Astrocyte of the cerebellum (primary cell): Measurements from ENCODE around the gene FOXN4.
A peak's percentile ranks its signal among the peaks of the same experiment; 100 is the strongest.

ENCODE experiments used
- DNase-seq: peaks from one replicate; pipeline ENCODE4 v3.0.0-alpha.2; 2011; ENCODE audit warnings: low read depth
- H3K4me3 ChIP-seq: 2 replicates; pipeline ENCODE4 v1.5.1; 2011; ENCODE audit warnings: mild to moderate bottlenecking, low read depth, low read length, moderate library complexity
- in situ Hi-C: cut with HindIII; loops from 2 replicates; pipeline ENCODE4 v1.10.0; 2017; ENCODE audit warnings: low sequenced_read_pairs
- TF ChIP-seq, protein P1 (sequence below): IDR thresholded peaks from 2 replicates; pipeline ENCODE4 v1.5.1; 2012; ENCODE audit warnings: low read length, low read depth, moderate library complexity, mild to moderate bottlenecking; ENCODE audit errors: missing control alignments

Gene FOXN4

DNA sequence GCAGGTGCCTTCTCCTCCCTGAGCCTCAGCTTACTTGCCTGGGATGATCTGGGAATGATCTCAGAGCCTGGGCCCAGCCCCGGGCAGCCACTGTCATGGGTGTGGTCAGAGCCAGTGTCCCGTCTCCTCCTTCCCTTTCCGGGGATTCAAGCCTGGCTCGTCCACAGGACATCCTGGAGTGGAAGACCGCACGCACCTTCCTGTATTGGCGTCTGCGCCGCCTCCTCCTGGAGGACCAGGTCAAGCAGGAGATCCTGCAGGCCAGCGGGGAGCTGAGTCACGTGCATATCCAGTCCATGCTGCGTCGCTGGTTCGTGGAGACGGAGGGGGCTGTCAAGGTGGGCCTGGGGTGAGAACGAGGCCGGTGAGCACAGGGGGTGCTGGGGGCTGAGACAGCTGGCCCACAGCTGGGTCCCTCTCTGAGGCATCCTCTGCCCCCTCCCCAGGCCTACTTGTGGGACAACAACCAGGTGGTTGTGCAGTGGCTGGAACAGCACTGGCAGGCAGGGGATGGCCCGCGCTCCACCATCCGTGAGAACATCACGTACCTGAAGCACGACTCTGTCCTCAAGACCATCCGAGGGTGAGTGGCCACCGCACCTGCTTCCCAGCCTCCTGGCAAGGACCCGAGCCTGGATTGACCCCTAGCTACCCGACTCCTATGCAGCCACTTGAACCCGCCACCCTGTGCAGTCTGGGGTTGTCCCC lies 44.0 kb downstream of the FOXN4 start:
- DNase-seq = no peak
- TF ChIP-seq, protein P1, sequence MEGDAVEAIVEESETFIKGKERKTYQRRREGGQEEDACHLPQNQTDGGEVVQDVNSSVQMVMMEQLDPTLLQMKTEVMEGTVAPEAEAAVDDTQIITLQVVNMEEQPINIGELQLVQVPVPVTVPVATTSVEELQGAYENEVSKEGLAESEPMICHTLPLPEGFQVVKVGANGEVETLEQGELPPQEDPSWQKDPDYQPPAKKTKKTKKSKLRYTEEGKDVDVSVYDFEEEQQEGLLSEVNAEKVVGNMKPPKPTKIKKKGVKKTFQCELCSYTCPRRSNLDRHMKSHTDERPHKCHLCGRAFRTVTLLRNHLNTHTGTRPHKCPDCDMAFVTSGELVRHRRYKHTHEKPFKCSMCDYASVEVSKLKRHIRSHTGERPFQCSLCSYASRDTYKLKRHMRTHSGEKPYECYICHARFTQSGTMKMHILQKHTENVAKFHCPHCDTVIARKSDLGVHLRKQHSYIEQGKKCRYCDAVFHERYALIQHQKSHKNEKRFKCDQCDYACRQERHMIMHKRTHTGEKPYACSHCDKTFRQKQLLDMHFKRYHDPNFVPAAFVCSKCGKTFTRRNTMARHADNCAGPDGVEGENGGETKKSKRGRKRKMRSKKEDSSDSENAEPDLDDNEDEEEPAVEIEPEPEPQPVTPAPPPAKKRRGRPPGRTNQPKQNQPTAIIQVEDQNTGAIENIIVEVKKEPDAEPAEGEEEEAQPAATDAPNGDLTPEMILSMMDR = no peak
- no peak overlapping the region for H3K4me3 ChIP-seq
- in situ Hi-C loops = no loop called here

DNA sequence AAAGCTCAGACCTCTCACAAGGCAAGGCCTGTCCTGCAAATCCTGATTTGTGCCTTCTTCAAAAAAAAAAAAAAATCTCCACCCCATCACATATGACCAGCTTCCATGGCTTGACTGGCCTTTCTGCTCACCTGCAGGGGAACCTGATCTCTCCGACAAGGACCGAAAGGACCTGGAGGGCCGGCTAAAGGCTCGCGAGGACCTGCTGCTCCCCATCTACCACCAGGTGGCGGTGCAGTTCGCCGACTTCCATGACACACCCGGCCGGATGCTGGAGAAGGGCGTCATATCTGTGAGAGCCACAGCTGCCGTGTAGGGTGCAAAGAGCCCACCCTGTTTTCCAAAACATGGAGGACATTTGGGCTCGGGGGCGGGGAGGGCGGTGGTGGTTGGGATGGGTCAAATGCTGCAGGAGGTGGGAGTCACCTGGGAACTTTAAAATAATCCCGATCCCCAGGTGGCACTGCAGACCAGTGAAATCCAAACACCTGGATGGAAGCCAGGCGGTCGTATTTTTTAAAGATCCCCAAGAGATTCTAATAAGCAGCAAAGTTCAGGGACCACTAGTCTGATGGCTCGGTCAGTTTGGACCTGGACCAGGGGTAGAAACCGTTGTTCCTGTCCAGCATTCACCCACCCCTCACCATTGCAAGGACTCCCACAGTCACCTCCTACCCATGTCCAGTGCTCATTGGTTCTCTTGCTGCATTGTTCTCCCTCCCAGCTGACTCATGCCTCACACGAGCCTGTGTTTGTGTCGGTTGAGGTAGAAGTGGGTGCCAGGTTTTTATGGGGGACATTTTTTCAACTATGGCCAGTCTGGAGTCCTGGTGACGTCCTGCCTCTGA lies 44.8 kb downstream of the FOXN4 start:
- DNase-seq = no peak
- in situ Hi-C loops = no loop called here
- no peak overlapping the region for H3K4me3 ChIP-seq
- TF ChIP-seq, protein P1 = peak; percentile 73

DNA sequence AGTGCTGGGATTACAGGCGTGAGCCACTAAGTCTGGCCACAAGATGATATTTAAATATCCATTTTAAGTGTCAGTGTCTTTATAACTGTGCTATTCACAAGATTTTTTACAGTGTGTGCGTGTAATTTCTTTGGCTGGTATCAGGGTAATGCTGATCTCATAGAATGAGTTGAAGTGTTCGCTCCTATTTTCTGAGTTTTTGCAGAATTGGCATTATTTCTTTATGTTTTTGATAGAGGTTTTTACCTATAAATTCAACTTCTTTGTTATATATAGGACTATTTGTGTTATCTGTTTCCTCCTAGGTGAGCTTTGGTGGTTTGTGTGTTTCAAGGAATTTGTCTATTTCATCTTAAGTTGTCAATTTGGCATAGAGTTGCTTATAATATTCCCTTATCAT lies 45.6 kb downstream of the FOXN4 start:
- no peak overlapping the region for H3K4me3 ChIP-seq
- TF ChIP-seq, protein P1 = no peak
- in situ Hi-C loops = no loop called here
- DNase-seq = no peak

- H3K4me3 ChIP-seq = no peak overlapping the region
- in situ Hi-C loops = no loop called here
- TF ChIP-seq, protein P1 = no peak
- DNase-seq = no peak
These were observed 47.1 kb downstream of the FOXN4 start for GRCh38 chr12:109261939-109262338.

GRCh38 chr12:109261087-109261486 lies 48.0 kb downstream of the FOXN4 start:
- no peak overlapping the region for H3K4me3 ChIP-seq
- in situ Hi-C loops = no loop called here
- TF ChIP-seq, protein P1 = no peak
- no peak for DNase-seq

DNA sequence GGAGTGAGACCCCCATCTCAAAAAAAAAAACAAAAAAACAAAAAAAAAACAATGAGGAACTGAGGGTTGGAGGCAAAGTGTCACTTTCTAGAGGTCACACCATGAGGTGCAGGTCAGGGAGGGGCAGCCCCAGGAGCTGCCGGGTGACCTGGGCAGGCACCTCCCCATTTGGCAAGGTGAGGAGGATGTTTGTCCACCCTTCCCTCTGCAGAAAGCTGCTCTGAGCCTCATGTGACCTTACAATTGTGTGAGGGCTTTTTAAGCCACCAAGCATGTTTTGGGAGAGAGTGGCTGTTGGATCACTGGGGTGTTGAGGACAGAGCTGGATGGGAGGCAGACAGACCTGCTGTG lies 49.6 kb downstream of the FOXN4 start:
- in situ Hi-C loops = no loop called here
- TF ChIP-seq, protein P1 = no peak
- no peak overlapping the region for H3K4me3 ChIP-seq
- DNase-seq = no peak
